H9 (cell line): Measurements from ENCODE around the gene CRHBP. TPM values are rescaled to one million over a fixed set of nuclear protein-coding genes. Genes with fewer than 3 reads are reported as not detected.

Experiments
- DNase-seq: peaks from one replicate; pipeline ENCODE4 v3.0.0-alpha.2; 2017
- H2AFZ ChIP-seq: one replicate; pipeline ENCODE4 v1.6.1; 2013; ENCODE audit warnings: mild to moderate bottlenecking, low read length, control low read depth, moderate library complexity
- H2AK5ac ChIP-seq: 2 replicates; pipeline ENCODE4 v1.6.1; 2013; ENCODE audit warnings: low read length, control low read depth, mixed read lengths; ENCODE audit not compliant: insufficient read length
- H2BK120ac ChIP-seq: one replicate; pipeline ENCODE4 v1.6.1; 2013; ENCODE audit warnings: low read depth, mild to moderate bottlenecking, low read length, control low read depth, inconsistent platforms; ENCODE audit not compliant: poor library complexity, severe bottlenecking
- H2BK12ac ChIP-seq: 2 replicates; pipeline ENCODE4 v1.6.1; 2013; ENCODE audit warnings: low read length, control low read depth, mixed read lengths, low read depth; ENCODE audit not compliant: insufficient read length
- H2BK15ac ChIP-seq: 2 replicates; pipeline ENCODE4 v1.6.1; 2013; ENCODE audit warnings: low read depth, low read length, control low read depth
- H2BK20ac ChIP-seq: one replicate; pipeline ENCODE4 v1.6.1; 2013; ENCODE audit warnings: low read depth, mild to moderate bottlenecking, low read length, control low read depth, inconsistent platforms; ENCODE audit not compliant: poor library complexity, severe bottlenecking
- H2BK5ac ChIP-seq: 2 replicates; pipeline ENCODE4 v1.6.1; 2013; ENCODE audit warnings: low read length, control low read depth, mixed read lengths; ENCODE audit not compliant: insufficient read length
- H3K14ac ChIP-seq: 2 replicates; pipeline ENCODE4 v1.6.1; 2013; ENCODE audit warnings: low read length, control low read depth; ENCODE audit not compliant: insufficient read depth
- H3K18ac ChIP-seq: 2 replicates; pipeline ENCODE4 v1.6.1; 2013; ENCODE audit warnings: low read depth, mild to moderate bottlenecking, mixed read lengths, low read length, control low read depth; ENCODE audit not compliant: insufficient read length
- H3K23ac ChIP-seq: 2 replicates; pipeline ENCODE4 v1.6.1; 2013; ENCODE audit warnings: low read length, control low read depth, mixed read lengths, low read depth; ENCODE audit not compliant: insufficient read length
- H3K23me2 ChIP-seq: 2 replicates; pipeline ENCODE4 v1.6.1; 2013; ENCODE audit warnings: low read depth, mild to moderate bottlenecking, mixed read lengths, low read length, control low read depth; ENCODE audit not compliant: insufficient read length, poor library complexity, severe bottlenecking
- H3K27ac ChIP-seq: 2 replicates; pipeline ENCODE4 v1.5.1; 2013; ENCODE audit warnings: low read length, control low read depth, mixed read lengths, low read depth; ENCODE audit not compliant: insufficient read length
- H3K27me3 ChIP-seq: 2 replicates; pipeline ENCODE4 v1.6.1; 2013; ENCODE audit warnings: low read length, control low read depth, inconsistent platforms; ENCODE audit not compliant: insufficient read depth
- H3K4ac ChIP-seq: 2 replicates; pipeline ENCODE4 v1.6.1; 2013; ENCODE audit warnings: low read depth, mild to moderate bottlenecking, control low read depth, inconsistent platforms, low read length, moderate library complexity
- H3K4me1 ChIP-seq: 2 replicates; pipeline ENCODE4 v1.6.1; 2013; ENCODE audit warnings: low read length, control low read depth, inconsistent platforms; ENCODE audit not compliant: insufficient read depth
- H3K4me2 ChIP-seq: 2 replicates; pipeline ENCODE4 v1.6.1; 2013; ENCODE audit warnings: low read length, control low read depth, mixed read lengths; ENCODE audit not compliant: insufficient read length, insufficient read depth
- H3K56ac ChIP-seq: 2 replicates; pipeline ENCODE4 v1.6.1; 2013; ENCODE audit warnings: low read depth, mild to moderate bottlenecking, mixed read lengths, low read length, control low read depth; ENCODE audit not compliant: insufficient read length
- H3K79me1 ChIP-seq: 2 replicates; pipeline ENCODE4 v1.6.1; 2013; ENCODE audit warnings: low read depth, mild to moderate bottlenecking, moderate library complexity, low read length, control low read depth, inconsistent platforms; ENCODE audit not compliant: insufficient read depth, poor library complexity, severe bottlenecking
- H3K79me2 ChIP-seq: 2 replicates; pipeline ENCODE4 v1.6.1; 2013; ENCODE audit warnings: low read length, control low read depth, inconsistent platforms; ENCODE audit not compliant: insufficient read depth
- H3K9ac ChIP-seq: 2 replicates; pipeline ENCODE4 v1.6.1; 2013; ENCODE audit warnings: low read length, control low read depth, mixed read lengths; ENCODE audit not compliant: insufficient read length; ENCODE audit errors: extremely low read depth
- H3K9me3 ChIP-seq: one replicate; pipeline ENCODE4 v1.6.1; 2013; ENCODE audit warnings: low read depth, low read length, inconsistent platforms; ENCODE audit not compliant: control insufficient read depth
- H3T11ph ChIP-seq: one replicate; pipeline ENCODE4 v1.6.1; 2013; ENCODE audit warnings: mild to moderate bottlenecking, low read length, control low read depth, inconsistent platforms
- H4K20me1 ChIP-seq: one replicate; pipeline ENCODE4 v1.6.1; 2013; ENCODE audit not compliant: control insufficient read depth, insufficient read length, insufficient read depth
- H4K5ac ChIP-seq: 2 replicates; pipeline ENCODE4 v1.6.1; 2013; ENCODE audit warnings: low read depth, mild to moderate bottlenecking, mixed read lengths, low read length, control low read depth; ENCODE audit not compliant: insufficient read length
- H4K8ac ChIP-seq: replicated peaks from 2 replicates; pipeline ENCODE4 v1.6.1; 2013; ENCODE audit warnings: low read length, control low read depth, mixed read lengths, low read depth; ENCODE audit not compliant: insufficient read length
- H4K91ac ChIP-seq: 2 replicates; pipeline ENCODE4 v1.6.1; 2013; ENCODE audit warnings: low read depth, mild to moderate bottlenecking, moderate library complexity, mixed read lengths, low read length, control low read depth; ENCODE audit not compliant: insufficient read length
- H3K27ac Mint-ChIP-seq, 3 experiments: 2 replicates in 2 of 3; 3 replicates in 1 of 3; pipeline ENCODE4 v1.8.0; 2020 to 2021; ENCODE audit warnings: mixed read lengths in 3 of 3, mild to moderate bottlenecking in 1 of 3, moderate library complexity in 1 of 3
- H3K27me3 Mint-ChIP-seq: 2 replicates; pipeline ENCODE4 v1.8.0; 2021; ENCODE audit warnings: low read depth, mild to moderate bottlenecking, moderate library complexity, mixed read lengths
- H3K36me3 Mint-ChIP-seq, 3 experiments: 2 replicates in 2 of 3; 3 replicates in 1 of 3; pipeline ENCODE4 v1.8.0; 2020 to 2021; ENCODE audit warnings: low read depth in 3 of 3, mixed read lengths in 3 of 3; ENCODE audit not compliant: insufficient read depth in 1 of 3
- H3K4me1 Mint-ChIP-seq, 2 experiments: 2 replicates each; pipeline ENCODE4 v1.8.0; 2020; ENCODE audit warnings: mixed read lengths in 2 of 2
- H3K4me3 Mint-ChIP-seq, 2 experiments: 2 replicates in 1 of 2; 3 replicates in 1 of 2; pipeline ENCODE4 v1.8.0; 2020 to 2021; ENCODE audit warnings: mild to moderate bottlenecking in 2 of 2, mixed read lengths in 2 of 2, moderate library complexity in 1 of 2
- H3K9me3 Mint-ChIP-seq, 2 experiments: 2 replicates in 1 of 2; 3 replicates in 1 of 2; pipeline ENCODE4 v1.8.0; 2020; ENCODE audit warnings: mild to moderate bottlenecking in 2 of 2, mixed read lengths in 2 of 2, moderate library complexity in 1 of 2
- WGBS: extraction: QIAGEN DNeasy Blood & Tissue Kit; methylation state at CpG from one replicate; pipeline ENCODE4 v1.1.7; 2013; ENCODE audit warnings: missing lambda C conversion rate, low lambda C conversion rate, mixed read lengths; ENCODE audit not compliant: insufficient read length; ENCODE audit errors: extremely low coverage; 5-methylcytosine and 5-hydroxymethylcytosine counted together
- total RNA-seq: library from RNA; stranded (reverse); gene quantifications from 2 replicates; pipeline ENCODE4 v1.2.1, GENCODE V29; 2021
- TF ChIP-seq, protein P1 (sequence below): fragments of 200-600 bp; sonication (generic); conservative IDR thresholded peaks from 3 replicates; pipeline ENCODE4 v1.8.0; 2021; ENCODE audit warnings: antibody characterized with exemption, mild to moderate bottlenecking

Gene CRHBP
- total RNA-seq, 1 experiment from 2014 or later = not detected

DNA sequence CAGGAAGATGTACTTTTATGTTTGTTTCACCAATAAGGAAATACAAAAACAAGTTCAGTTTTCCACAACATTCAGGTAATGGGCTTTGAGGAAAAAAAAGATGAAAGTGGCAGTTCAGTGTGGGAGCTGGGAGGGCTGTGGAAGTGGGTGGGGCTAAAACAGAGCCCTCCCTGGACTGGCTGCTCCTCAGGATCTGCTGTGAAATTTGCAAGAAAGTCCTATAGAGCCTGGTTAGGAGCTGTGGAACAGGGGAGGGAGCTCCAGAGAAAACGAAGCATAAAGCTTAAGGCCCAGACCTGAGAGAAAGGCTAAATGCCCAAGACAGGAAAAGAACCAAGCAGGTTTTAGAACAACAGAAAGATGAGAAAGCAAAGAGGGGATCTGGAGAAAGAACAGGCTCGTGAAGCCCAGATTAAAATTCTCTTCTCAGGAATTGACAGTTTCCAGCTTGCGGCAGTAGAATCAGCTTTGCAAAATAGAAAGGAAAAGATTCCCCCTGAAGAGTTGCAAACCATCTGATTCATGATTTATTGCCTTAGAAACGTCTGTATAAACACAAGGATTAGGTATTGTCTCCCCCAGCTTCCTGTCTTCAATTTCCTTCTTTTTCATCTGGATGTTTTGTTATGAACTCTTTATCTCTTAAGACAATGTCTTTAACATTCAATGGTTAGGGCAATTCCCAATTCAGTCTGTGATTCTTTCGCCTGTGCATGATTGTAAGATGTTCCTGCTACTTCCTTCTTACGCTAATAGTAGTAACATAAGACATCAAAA, 26.3 kb upstream of the CRHBP start:
- no peaks in the 10 kb centered on the region for H3K27me3 Mint-ChIP-seq
- WGBS = no CpG with 5 or more reads among the region's 6 CpGs
- Histone ChIP-seq H3K4ac (no peak overlapping the region), H3K9me3 (no peaks in the 10 kb centered on the region), H2AK5ac (no peak overlapping the region), H2BK120ac (no peak overlapping the region), H4K5ac (no peak overlapping the region), H2AFZ (no peak overlapping the region), H3T11ph (no peak overlapping the region), H3K14ac (no peak overlapping the region), H3K27ac (no peak overlapping the region), H3K79me1 (no peaks in the 10 kb centered on the region), H2BK5ac (no peak overlapping the region), H3K18ac (no peak overlapping the region), H4K20me1 (no peaks in the 10 kb centered on the region), H4K8ac (no peak overlapping the region), H3K4me2 (no peak overlapping the region), H3K27me3 (no peaks in the 10 kb centered on the region), H2BK20ac (no peak overlapping the region), H3K23ac (no peak overlapping the region), H2BK15ac (no peak overlapping the region), H4K91ac (no peak overlapping the region), H3K9ac (no peak overlapping the region), H3K4me1 (peaks cover 3% of the 10 kb centered on the region; the same call in 1 of the 2 replicates), H2BK12ac (no peak overlapping the region), H3K79me2 (no peaks in the 10 kb centered on the region), H3K23me2 (no peaks in the 10 kb centered on the region), H3K56ac (no peak overlapping the region)
- H3K27ac Mint-ChIP-seq = 0 out of 7 replicates have a peak overlapping the region, but pooled peaks of 1 of the 3 experiments have one; percentile 9
- H3K4me1 Mint-ChIP-seq = peaks cover 16 to 19% of the 10 kb centered on the region in 2 experiments
- no peak overlapping the region for H3K4me3 Mint-ChIP-seq
- DNase-seq = no peak
- H3K36me3 Mint-ChIP-seq = no peaks in the 10 kb centered on the region
- TF ChIP-seq, protein P1, sequence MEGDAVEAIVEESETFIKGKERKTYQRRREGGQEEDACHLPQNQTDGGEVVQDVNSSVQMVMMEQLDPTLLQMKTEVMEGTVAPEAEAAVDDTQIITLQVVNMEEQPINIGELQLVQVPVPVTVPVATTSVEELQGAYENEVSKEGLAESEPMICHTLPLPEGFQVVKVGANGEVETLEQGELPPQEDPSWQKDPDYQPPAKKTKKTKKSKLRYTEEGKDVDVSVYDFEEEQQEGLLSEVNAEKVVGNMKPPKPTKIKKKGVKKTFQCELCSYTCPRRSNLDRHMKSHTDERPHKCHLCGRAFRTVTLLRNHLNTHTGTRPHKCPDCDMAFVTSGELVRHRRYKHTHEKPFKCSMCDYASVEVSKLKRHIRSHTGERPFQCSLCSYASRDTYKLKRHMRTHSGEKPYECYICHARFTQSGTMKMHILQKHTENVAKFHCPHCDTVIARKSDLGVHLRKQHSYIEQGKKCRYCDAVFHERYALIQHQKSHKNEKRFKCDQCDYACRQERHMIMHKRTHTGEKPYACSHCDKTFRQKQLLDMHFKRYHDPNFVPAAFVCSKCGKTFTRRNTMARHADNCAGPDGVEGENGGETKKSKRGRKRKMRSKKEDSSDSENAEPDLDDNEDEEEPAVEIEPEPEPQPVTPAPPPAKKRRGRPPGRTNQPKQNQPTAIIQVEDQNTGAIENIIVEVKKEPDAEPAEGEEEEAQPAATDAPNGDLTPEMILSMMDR = no peak
- no peaks in the 10 kb centered on the region; a peak in 1 of 5 replicates for H3K9me3 Mint-ChIP-seq
